ENCODE measurements around the gene CDH22.
A peak's percentile ranks its signal among the peaks of the same experiment; 100 is the strongest.

Gene CDH22

GRCh38 chr20:46307999-46308257 lies 370 bp downstream of the CDH22 start:
- no peaks in the 10 kb centered on the region for H3K79me1 ChIP-seq (ENCODE audit: low read depth, low read length)
- no CpG with 5 or more reads among the region's 35 CpGs for WGBS, 2 donors (ENCODE audit: extremely low coverage in 2 of 2, insufficient read length in 2 of 2, insufficient replicate concordance in 1 of 2)
- DNase-seq (ENCODE audit: low spot score), result no peak
- peak overlapping the region; percentile 94 for H3K4me2 ChIP-seq (ENCODE audit: insufficient read depth, low read length, poor library complexity, severe bottlenecking)
- H3K9me3 ChIP-seq (replicated peaks in 1 of 2; ENCODE audit: control insufficient read depth in 2 of 2, insufficient read depth in 1 of 2, low read depth in 1 of 2, low read length in 2 of 2), result no peaks in the 10 kb centered on the region
- H4K8ac ChIP-seq (ENCODE audit: low read depth, low read length), result no peak overlapping the region
- H3K18ac ChIP-seq (ENCODE audit: low read length), result peak overlapping the region; percentile 37
- H2BK15ac ChIP-seq (ENCODE audit: low read length), result no peak overlapping the region
- no peak overlapping the region for H3K9ac ChIP-seq (ENCODE audit: low read depth, low read length, poor library complexity)
- H3K23ac ChIP-seq (ENCODE audit: low read depth, low read length, poor library complexity), result no peak overlapping the region
- H3K27ac ChIP-seq (replicated peaks; ENCODE audit: low read length), result no peak overlapping the region
- peak overlapping the region; percentile 41 to 86 for H3K4me3 ChIP-seq (ENCODE audit: low read length in 2 of 2)
- no peak overlapping the region for H2BK5ac ChIP-seq (ENCODE audit: low read length)
- peak overlapping the region; percentile 95 for H2AFZ ChIP-seq (ENCODE audit: low read length)
- H2BK120ac ChIP-seq (ENCODE audit: low read depth, low read length), result no peak overlapping the region
- H3K14ac ChIP-seq (ENCODE audit: low read length), result no peak overlapping the region
- H3K4me1 ChIP-seq (ENCODE audit: control insufficient read depth in 2 of 2, insufficient read depth in 1 of 2, low read depth in 1 of 2, low read length in 2 of 2), result peaks cover 3% of the 10 kb centered on the region in 2 donors
- H2AK5ac ChIP-seq (ENCODE audit: low read depth, low read length), result no peak overlapping the region
- H3K27me3 ChIP-seq (ENCODE audit: control insufficient read depth in 3 of 3, insufficient read depth in 3 of 3, low read depth in 1 of 3, low read length in 3 of 3), result peaks cover 30 to 97% (median 71%) of the 10 kb centered on the region in 3 experiments
- no peak overlapping the region for H3K4ac ChIP-seq (ENCODE audit: low read length)
- no peaks in the 10 kb centered on the region for H3K36me3 ChIP-seq (replicated peaks in 1 of 2; ENCODE audit: control insufficient read depth in 2 of 2, insufficient read depth in 2 of 2, low read length in 2 of 2)
- no peak overlapping the region for H4K91ac ChIP-seq (ENCODE audit: low read depth, low read length, poor library complexity)
- H2BK12ac ChIP-seq (ENCODE audit: low read length), result no peak overlapping the region

GRCh38 chr20:46307139-46307998 lies 929 bp downstream of the CDH22 start:
- H3K4me2 ChIP-seq (ENCODE audit: insufficient read depth, low read length, poor library complexity, severe bottlenecking), result peak overlapping the region; percentile 94
- no peaks in the 10 kb centered on the region for H3K36me3 ChIP-seq (replicated peaks in 1 of 2; ENCODE audit: control insufficient read depth in 2 of 2, insufficient read depth in 2 of 2, low read length in 2 of 2)
- H3K14ac ChIP-seq (ENCODE audit: low read length), result no peak overlapping the region
- H3K23ac ChIP-seq (ENCODE audit: low read depth, low read length, poor library complexity), result peak overlapping the region; percentile 48
- peak overlapping the region; percentile 84 for H3K18ac ChIP-seq (ENCODE audit: low read length)
- H2BK5ac ChIP-seq (ENCODE audit: low read length), result peak overlapping the region; percentile 35
- peak overlapping the region; percentile 41 to 86 for H3K4me3 ChIP-seq (ENCODE audit: low read length in 2 of 2)
- H3K27ac ChIP-seq (replicated peaks; ENCODE audit: low read length), result no peak overlapping the region
- peaks cover 30 to 98% (median 66%) of the 10 kb centered on the region in 3 experiments for H3K27me3 ChIP-seq (ENCODE audit: control insufficient read depth in 3 of 3, insufficient read depth in 3 of 3, low read depth in 1 of 3, low read length in 3 of 3)
- H4K91ac ChIP-seq (ENCODE audit: low read depth, low read length, poor library complexity), result no peak overlapping the region
- no peak overlapping the region for H2AK5ac ChIP-seq (ENCODE audit: low read depth, low read length)
- WGBS, 2 donors (ENCODE audit: extremely low coverage in 2 of 2, insufficient read length in 2 of 2, insufficient replicate concordance in 1 of 2), result no CpG with 5 or more reads among the region's 90 CpGs
- H3K79me1 ChIP-seq (ENCODE audit: low read depth, low read length), result no peaks in the 10 kb centered on the region
- H4K8ac ChIP-seq (ENCODE audit: low read depth, low read length), result no peak overlapping the region
- H2AFZ ChIP-seq (ENCODE audit: low read length), result peak overlapping the region; percentile 95
- peak overlapping the region; percentile 69 for H2BK15ac ChIP-seq (ENCODE audit: low read length)
- H3K4ac ChIP-seq (ENCODE audit: low read length), result no peak overlapping the region
- peaks cover 3% of the 10 kb centered on the region in 2 donors for H3K4me1 ChIP-seq (ENCODE audit: control insufficient read depth in 2 of 2, insufficient read depth in 1 of 2, low read depth in 1 of 2, low read length in 2 of 2)
- H2BK12ac ChIP-seq (ENCODE audit: low read length), result no peak overlapping the region
- peak; percentile 59 for DNase-seq (ENCODE audit: low spot score)
- no peaks in the 10 kb centered on the region for H3K9me3 ChIP-seq (replicated peaks in 1 of 2; ENCODE audit: control insufficient read depth in 2 of 2, insufficient read depth in 1 of 2, low read depth in 1 of 2, low read length in 2 of 2)
- peak overlapping the region; percentile 50 for H3K9ac ChIP-seq (ENCODE audit: low read depth, low read length, poor library complexity)
- no peak overlapping the region for H2BK120ac ChIP-seq (ENCODE audit: low read depth, low read length)

- H3K79me1 ChIP-seq (ENCODE audit: low read depth, low read length), result no peaks in the 10 kb centered on the region
- H2AK5ac ChIP-seq (ENCODE audit: low read depth, low read length), result no peak overlapping the region
- no peak overlapping the region for H3K18ac ChIP-seq (ENCODE audit: low read length)
- peak overlapping the region; percentile 48 for H3K23ac ChIP-seq (ENCODE audit: low read depth, low read length, poor library complexity)
- no peak overlapping the region for H2BK12ac ChIP-seq (ENCODE audit: low read length)
- H3K9ac ChIP-seq (ENCODE audit: low read depth, low read length, poor library complexity), result no peak overlapping the region
- no peaks in the 10 kb centered on the region for H3K36me3 ChIP-seq (replicated peaks in 1 of 2; ENCODE audit: control insufficient read depth in 2 of 2, insufficient read depth in 2 of 2, low read length in 2 of 2)
- no peak overlapping the region for H3K4me3 ChIP-seq (ENCODE audit: low read length in 2 of 2)
- no peak overlapping the region for H3K4me2 ChIP-seq (ENCODE audit: insufficient read depth, low read length, poor library complexity, severe bottlenecking)
- no peaks in the 10 kb centered on the region for H3K9me3 ChIP-seq (replicated peaks in 1 of 2; ENCODE audit: control insufficient read depth in 2 of 2, insufficient read depth in 1 of 2, low read depth in 1 of 2, low read length in 2 of 2)
- no peak overlapping the region for H4K8ac ChIP-seq (ENCODE audit: low read depth, low read length)
- H3K4ac ChIP-seq (ENCODE audit: low read length), result no peak overlapping the region
- H2AFZ ChIP-seq (ENCODE audit: low read length), result no peak overlapping the region
- peak overlapping the region; percentile 35 for H2BK5ac ChIP-seq (ENCODE audit: low read length)
- H3K27ac ChIP-seq (replicated peaks; ENCODE audit: low read length), result no peak overlapping the region
- no peaks in the 10 kb centered on the region for H3K4me1 ChIP-seq (ENCODE audit: control insufficient read depth in 2 of 2, insufficient read depth in 1 of 2, low read depth in 1 of 2, low read length in 2 of 2)
- WGBS, 2 donors (ENCODE audit: extremely low coverage in 2 of 2, insufficient read length in 2 of 2, insufficient replicate concordance in 1 of 2), result no CpG with 5 or more reads among the region's 10 CpGs
- H4K91ac ChIP-seq (ENCODE audit: low read depth, low read length, poor library complexity), result no peak overlapping the region
- DNase-seq (ENCODE audit: low spot score), result no peak
- no peak overlapping the region for H2BK120ac ChIP-seq (ENCODE audit: low read depth, low read length)
- no peak overlapping the region for H3K14ac ChIP-seq (ENCODE audit: low read length)
- H3K27me3 ChIP-seq (ENCODE audit: control insufficient read depth in 3 of 3, insufficient read depth in 3 of 3, low read depth in 1 of 3, low read length in 3 of 3), result peaks cover 26 to 98% (median 60%) of the 10 kb centered on the region in 3 experiments
- peak overlapping the region; percentile 69 for H2BK15ac ChIP-seq (ENCODE audit: low read length)
These were observed 1.6 kb downstream of the CDH22 start for GRCh38 chr20:46306743-46307138.

GRCh38 chr20:46305973-46306360 lies 2.3 kb downstream of the CDH22 start:
- no peaks in the 10 kb centered on the region for H3K79me1 ChIP-seq (ENCODE audit: low read depth, low read length)
- no peaks in the 10 kb centered on the region for H3K9me3 ChIP-seq (replicated peaks in 1 of 2; ENCODE audit: control insufficient read depth in 2 of 2, insufficient read depth in 1 of 2, low read depth in 1 of 2, low read length in 2 of 2)
- no peak overlapping the region for H2BK15ac ChIP-seq (ENCODE audit: low read length)
- no peak overlapping the region for H4K91ac ChIP-seq (ENCODE audit: low read depth, low read length, poor library complexity)
- WGBS, 2 donors (ENCODE audit: extremely low coverage in 2 of 2, insufficient read length in 2 of 2, insufficient replicate concordance in 1 of 2), result no CpG with 5 or more reads among the region's 9 CpGs
- H2AFZ ChIP-seq (ENCODE audit: low read length), result no peak overlapping the region
- no peaks in the 10 kb centered on the region for H3K4me1 ChIP-seq (ENCODE audit: control insufficient read depth in 2 of 2, insufficient read depth in 1 of 2, low read depth in 1 of 2, low read length in 2 of 2)
- no peak overlapping the region for H4K8ac ChIP-seq (ENCODE audit: low read depth, low read length)
- H3K9ac ChIP-seq (ENCODE audit: low read depth, low read length, poor library complexity), result no peak overlapping the region
- no peak overlapping the region for H2BK120ac ChIP-seq (ENCODE audit: low read depth, low read length)
- H3K36me3 ChIP-seq (replicated peaks in 1 of 2; ENCODE audit: control insufficient read depth in 2 of 2, insufficient read depth in 2 of 2, low read length in 2 of 2), result no peaks in the 10 kb centered on the region
- no peak overlapping the region for H3K4ac ChIP-seq (ENCODE audit: low read length)
- H2AK5ac ChIP-seq (ENCODE audit: low read depth, low read length), result no peak overlapping the region
- no peak overlapping the region for H2BK5ac ChIP-seq (ENCODE audit: low read length)
- no peak overlapping the region for H3K4me3 ChIP-seq (ENCODE audit: low read length in 2 of 2)
- H3K23ac ChIP-seq (ENCODE audit: low read depth, low read length, poor library complexity), result no peak overlapping the region
- H3K18ac ChIP-seq (ENCODE audit: low read length), result no peak overlapping the region
- no peak overlapping the region for H2BK12ac ChIP-seq (ENCODE audit: low read length)
- H3K27ac ChIP-seq (replicated peaks; ENCODE audit: low read length), result no peak overlapping the region
- H3K4me2 ChIP-seq (ENCODE audit: insufficient read depth, low read length, poor library complexity, severe bottlenecking), result no peak overlapping the region
- no peak overlapping the region for H3K14ac ChIP-seq (ENCODE audit: low read length)
- DNase-seq (ENCODE audit: low spot score), result no peak
- peaks cover 24 to 91% (median 52%) of the 10 kb centered on the region in 3 experiments for H3K27me3 ChIP-seq (ENCODE audit: control insufficient read depth in 3 of 3, insufficient read depth in 3 of 3, low read depth in 1 of 3, low read length in 3 of 3)

All from neuronal stem cell (in vitro differentiated cells).